Measurements from ENCODE around the gene GPHN. TPM values are rescaled to one million over a fixed set of nuclear protein-coding genes. Genes with fewer than 3 reads are reported as not detected.

Gene GPHN
- total and polyA plus RNA-seq, 2 of the 8 experiments (the other 6 are each of a cell fraction or from before 2014, with no cell fraction given): 6.0 to 16.0 TPM

DNA sequence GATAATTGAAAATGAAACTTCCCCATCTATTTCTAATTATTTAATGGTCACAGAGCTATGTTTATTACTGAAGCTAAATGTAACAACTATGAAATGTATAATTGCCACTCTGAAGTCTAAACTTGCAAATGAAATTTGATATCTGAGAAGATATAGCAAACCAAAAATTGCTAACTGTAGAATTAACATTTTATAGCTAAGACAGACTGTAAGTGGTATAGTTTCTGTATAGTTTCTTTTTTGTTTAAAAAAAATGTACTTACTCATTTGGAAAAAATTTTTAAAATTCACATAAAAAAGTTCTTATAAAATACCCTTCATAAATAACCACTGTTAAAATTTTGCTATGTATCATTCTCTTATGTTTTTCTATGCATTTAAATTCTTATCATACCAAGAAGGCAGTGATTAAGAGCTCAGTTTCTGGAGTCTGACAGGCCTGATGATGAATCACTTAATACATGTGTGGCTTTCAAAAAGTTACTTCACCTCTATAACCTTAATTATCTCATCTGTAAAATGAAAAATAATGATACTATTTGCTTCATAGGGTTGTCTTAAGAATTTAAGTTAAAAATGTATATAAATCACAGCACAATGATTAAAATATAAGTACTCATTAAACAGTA, 466.6 kb downstream of the GPHN start:
- H3K27me3 ChIP-seq (replicated peaks in 1 of 4; ENCODE audit: control insufficient read depth in 3 of 4, extremely low read depth in 1 of 4, insufficient read depth in 3 of 4, low read length in 3 of 4): no peaks in the 10 kb centered on the region
- FAIRE-seq: no peak
- TF ChIP-seq CHD7 (IDR thresholded peaks at IDR 0.05; ENCODE audit: insufficient replicate concordance, low read length): no peak

More for the DNA sequence above, 466.6 kb downstream of the GPHN start:
- Histone ChIP-seq H3K56ac (replicated peaks; ENCODE audit: insufficient read length, low read depth, low read length) (no peak overlapping the region), H4K5ac (ENCODE audit: insufficient read length, low read depth, low read length) (no peak overlapping the region), H3K27ac (ENCODE audit: low read depth, low read length) (no peak overlapping the region), H4K8ac (ENCODE audit: extremely low read depth, insufficient read depth, low read length) (no peak overlapping the region), H2BK5ac (ENCODE audit: low read depth, low read length) (no peak overlapping the region), H3K4ac (replicated peaks; ENCODE audit: insufficient read length, low read depth, low read length) (no peak overlapping the region), H2BK120ac (replicated peaks; ENCODE audit: low read depth, low read length) (no peak overlapping the region), H2AK5ac (ENCODE audit: low read depth, low read length) (no peak overlapping the region), H3K18ac (ENCODE audit: extremely low read depth, low read length) (no peak overlapping the region), H3K23ac (ENCODE audit: insufficient read length) (no peak overlapping the region), H3K4me1 (replicated peaks in 1 of 4; ENCODE audit: control insufficient read depth in 3 of 4, insufficient read depth in 4 of 4, low read length in 3 of 4) (no peaks in the 10 kb centered on the region), H2AFZ (ENCODE audit: low read length) (no peak overlapping the region), H3K14ac (ENCODE audit: insufficient read length) (no peak overlapping the region), H4K20me1 (replicated peaks in 1 of 2; ENCODE audit: control insufficient read depth in 1 of 2, insufficient read depth in 2 of 2, low read length in 2 of 2) (no peaks in the 10 kb centered on the region), H3K9ac (replicated peaks in 1 of 4; ENCODE audit: extremely low read depth in 1 of 4, low read depth in 3 of 4, low read length in 3 of 4) (no peak overlapping the region), H2BK12ac (ENCODE audit: low read depth, low read length) (no peak overlapping the region), H2BK20ac (ENCODE audit: low read length) (no peak overlapping the region), H3K9me3 (ENCODE audit: insufficient read depth in 2 of 2, low read depth in 1 of 2, low read length in 1 of 2) (no peaks in the 10 kb centered on the region), H3K23me2 (ENCODE audit: low read depth, low read length) (no peaks in the 10 kb centered on the region), H3K4me2 (ENCODE audit: insufficient read depth in 1 of 2, low read depth in 2 of 2, low read length in 2 of 2) (no peak overlapping the region), H3K4me3 (ENCODE audit: extremely low read depth in 1 of 4, insufficient read depth in 2 of 4, low read depth in 3 of 4, low read length in 4 of 4) (no peak overlapping the region), H3K79me2 (ENCODE audit: control insufficient read depth in 1 of 2, insufficient read depth in 2 of 2, low read length in 2 of 2) (no peaks in the 10 kb centered on the region), H3K79me1 (ENCODE audit: low read depth, low read length) (no peaks in the 10 kb centered on the region), H3K36me3 (ENCODE audit: control insufficient read depth in 2 of 4, insufficient read depth in 4 of 4, low read length in 3 of 4) (no peaks in the 10 kb centered on the region), H2BK15ac (ENCODE audit: low read length) (no peak overlapping the region), H4K91ac (replicated peaks; ENCODE audit: insufficient read length, low read length) (no peak overlapping the region)
- ChIA-PET CTCF (ENCODE audit: partially characterized antibody) (no interaction called here), POLR2A (ENCODE audit: partially characterized antibody) (no interaction called here)
- no peak for DNase-seq (ENCODE audit: low read depth in 1 of 2, low spot score in 2 of 2)

All from H1 (cell line).